Measurements from ENCODE around the gene ABCE1. TPM values are rescaled to one million over a fixed set of nuclear protein-coding genes. Genes with fewer than 3 reads are reported as not detected.
A peak's percentile ranks its signal among the peaks of the same experiment; 100 is the strongest.

The ABCE1 gene
- total RNA-seq, 4 donors from 2014 or later = 42.9 to 79.3 (median 62.5) TPM

- H3K9me3 ChIP-seq = no peaks in the 10 kb centered on the region
- no peak for TF ChIP-seq CTCF (IDR thresholded peaks at IDR 0.05 in 4 of 5, conservative IDR thresholded peaks at IDR 0.05 in 1 of 5)
- no peak for TF ChIP-seq POLR2A (IDR thresholded peaks at IDR 0.05)
- ATAC-seq = no peak
- H3K4me3 ChIP-seq = no peak overlapping the region
- H3K27me3 ChIP-seq = no peaks in the 10 kb centered on the region
- H3K4me1 ChIP-seq = peaks cover 22 to 38% of the 10 kb centered on the region in 2 donors
- in situ Hi-C loops (cut with MboI; ENCODE audit: low sequenced_read_pairs in 4 of 4) (loop anchor here in 2 of 4 donors (10.0 to 25.0 kb wide), 2 partner anchors 51 to 1566 kb away; no protein-coding TSS in a partner anchor), intact Hi-C loops (cut with DNase I; ENCODE audit: low total_unique reads) (no loop called here)
- no peak overlapping the region for H3K27ac ChIP-seq
- no peak for DNase-seq
- peaks cover 0 to 41% of the 10 kb centered on the region in 2 donors for H3K36me3 ChIP-seq
These were observed 5.4 kb downstream of the ABCE1 start for GRCh38 chr4:145103496-145103895.

- Histone ChIP-seq H3K27ac (no peak overlapping the region), H3K27me3 (no peaks in the 10 kb centered on the region), H3K36me3 (peaks cover 0 to 77% of the 10 kb centered on the region in 2 donors), H3K4me1 (peaks cover 0 to 7% of the 10 kb centered on the region in 2 donors), H3K4me3 (no peak overlapping the region), H3K9me3 (no peaks in the 10 kb centered on the region)
- in situ Hi-C loops (cut with MboI; ENCODE audit: low sequenced_read_pairs in 4 of 4) = loop anchor here in 2 of 4 donors (10.0 to 25.0 kb wide), 2 partner anchors 48 to 1570 kb away; no protein-coding TSS in a partner anchor
- no peak for ATAC-seq
- no peak for DNase-seq
- no peak for TF ChIP-seq POLR2A (IDR thresholded peaks at IDR 0.05)
- no peak for TF ChIP-seq CTCF (IDR thresholded peaks at IDR 0.05 in 4 of 5, conservative IDR thresholded peaks at IDR 0.05 in 1 of 5)
- intact Hi-C loops (cut with DNase I; ENCODE audit: low total_unique reads) = no loop called here
These were observed 9.0 kb downstream of the ABCE1 start for GRCh38 chr4:145107126-145107525.

- ATAC-seq = no peak
- H3K27me3 ChIP-seq = no peaks in the 10 kb centered on the region
- no peak overlapping the region for H3K4me3 ChIP-seq
- no peaks in the 10 kb centered on the region for H3K9me3 ChIP-seq
- peaks cover 0 to 87% of the 10 kb centered on the region in 2 donors for H3K36me3 ChIP-seq
- in situ Hi-C loops (cut with MboI; ENCODE audit: low sequenced_read_pairs in 4 of 4) = loop anchor here in 2 of 4 donors (10.0 to 25.0 kb wide), 2 partner anchors 47 to 1571 kb away; no protein-coding TSS in a partner anchor
- H3K4me1 ChIP-seq = peaks cover 0 to 3% of the 10 kb centered on the region in 2 donors
- no peak overlapping the region for H3K27ac ChIP-seq
- DNase-seq = no peak
- intact Hi-C loops (cut with DNase I; ENCODE audit: low total_unique reads) = no loop called here
- TF ChIP-seq POLR2A (IDR thresholded peaks at IDR 0.05) (no peak), CTCF (IDR thresholded peaks at IDR 0.05 in 4 of 5, conservative IDR thresholded peaks at IDR 0.05 in 1 of 5) (no peak)
These were observed 10.0 kb downstream of the ABCE1 start for GRCh38 chr4:145108128-145108527.

- H3K27me3 ChIP-seq = no peaks in the 10 kb centered on the region
- in situ Hi-C loops (cut with MboI; ENCODE audit: low sequenced_read_pairs in 4 of 4) (no loop called here), intact Hi-C loops (cut with DNase I; ENCODE audit: low total_unique reads) (no loop called here)
- H3K4me1 ChIP-seq = no peaks in the 10 kb centered on the region
- H3K36me3 ChIP-seq = peaks cover 0 to 98% of the 10 kb centered on the region in 2 donors
- H3K9me3 ChIP-seq = no peaks in the 10 kb centered on the region
- H3K27ac ChIP-seq = no peak overlapping the region
- no peak overlapping the region for H3K4me3 ChIP-seq
- DNase-seq (no peak), ATAC-seq (no peak)
- TF ChIP-seq POLR2A (IDR thresholded peaks at IDR 0.05) = no peak
- no peak for TF ChIP-seq CTCF (IDR thresholded peaks at IDR 0.05 in 4 of 5, conservative IDR thresholded peaks at IDR 0.05 in 1 of 5)
These were observed 27.3 kb downstream of the ABCE1 start for GRCh38 chr4:145125396-145125795.

GRCh38 chr4:145130130-145130529 lies 32.0 kb downstream of the ABCE1 start:
- TF ChIP-seq POLR2A (IDR thresholded peaks at IDR 0.05) (no peak), CTCF (IDR thresholded peaks at IDR 0.05 in 4 of 5, conservative IDR thresholded peaks at IDR 0.05 in 1 of 5) (no peak)
- Histone ChIP-seq H3K36me3 (peaks cover 0 to 62% of the 10 kb centered on the region in 2 donors), H3K4me3 (no peak overlapping the region), H3K27me3 (no peaks in the 10 kb centered on the region), H3K9me3 (no peaks in the 10 kb centered on the region), H3K4me1 (peaks cover 0 to 7% of the 10 kb centered on the region in 2 donors), H3K27ac (no peak overlapping the region)
- DNase-seq = no peak
- in situ Hi-C loops (cut with MboI; ENCODE audit: low sequenced_read_pairs in 4 of 4) (no loop called here), intact Hi-C loops (cut with DNase I; ENCODE audit: low total_unique reads) (no loop called here)
- peak in 1 of 2 donors; percentile 19 for ATAC-seq

All from gastrocnemius medialis (tissue), 4 donors.